Progenitor cell of endocrine pancreas (in vitro differentiated cells): Measurements from ENCODE around the gene ZNF563. TPM values are rescaled to one million over a fixed set of nuclear protein-coding genes. Genes with fewer than 3 reads are reported as not detected.
A peak's percentile ranks its signal among the peaks of the same experiment; 100 is the strongest.

ENCODE experiments used
- DNase-seq: peaks from one replicate; pipeline ENCODE4 v3.0.0; 2021; ENCODE audit warnings: low spot score; ENCODE audit not compliant: unreplicated experiment
- H3K27ac Mint-ChIP-seq: 2 replicates; pipeline ENCODE4 v1.8.0; 2021; ENCODE audit warnings: mild to moderate bottlenecking, moderate library complexity, mixed read lengths
- H3K27me3 Mint-ChIP-seq: 2 replicates; pipeline ENCODE4 v1.8.0; 2021; ENCODE audit warnings: mixed read lengths
- H3K36me3 Mint-ChIP-seq: 2 replicates; pipeline ENCODE4 v1.8.0; 2022; ENCODE audit warnings: mixed read lengths; ENCODE audit not compliant: insufficient read depth
- H3K4me1 Mint-ChIP-seq: 2 replicates; pipeline ENCODE4 v1.8.0; 2021; ENCODE audit warnings: low read depth, mixed read lengths
- H3K4me3 Mint-ChIP-seq: 2 replicates; pipeline ENCODE4 v1.8.0; 2021; ENCODE audit warnings: low read depth, mild to moderate bottlenecking, moderate library complexity, mixed read lengths
- H3K9me3 Mint-ChIP-seq: 2 replicates; pipeline ENCODE4 v1.8.0; 2021; ENCODE audit warnings: low read depth, mixed read lengths
- total RNA-seq: library from RNA; stranded (reverse); gene quantifications from 2 replicates; pipeline ENCODE4 v1.2.1, GENCODE V29; 2021
- TF ChIP-seq, protein P1 (sequence below): fragments of 200-600 bp; sonication (generic); IDR thresholded peaks from one replicate; pipeline ENCODE4 v1.5.0; 2021; ENCODE audit warnings: antibody characterized with exemption, mild to moderate bottlenecking; ENCODE audit not compliant: unreplicated experiment

Gene ZNF563
- total RNA-seq, 1 donor from 2014 or later: 2.0 TPM

GRCh38 chr19:12350185-12350889 lies 16.9 kb upstream of the ZNF563 start:
- peaks cover 62% of the 10 kb centered on the region for H3K9me3 Mint-ChIP-seq
- H3K27me3 Mint-ChIP-seq: no peaks in the 10 kb centered on the region
- H3K27ac Mint-ChIP-seq: no peak overlapping the region
- no peaks in the 10 kb centered on the region for H3K4me1 Mint-ChIP-seq
- DNase-seq: no peak
- peaks cover 65% of the 10 kb centered on the region for H3K36me3 Mint-ChIP-seq
- H3K4me3 Mint-ChIP-seq: no peak overlapping the region
- TF ChIP-seq, protein P1, sequence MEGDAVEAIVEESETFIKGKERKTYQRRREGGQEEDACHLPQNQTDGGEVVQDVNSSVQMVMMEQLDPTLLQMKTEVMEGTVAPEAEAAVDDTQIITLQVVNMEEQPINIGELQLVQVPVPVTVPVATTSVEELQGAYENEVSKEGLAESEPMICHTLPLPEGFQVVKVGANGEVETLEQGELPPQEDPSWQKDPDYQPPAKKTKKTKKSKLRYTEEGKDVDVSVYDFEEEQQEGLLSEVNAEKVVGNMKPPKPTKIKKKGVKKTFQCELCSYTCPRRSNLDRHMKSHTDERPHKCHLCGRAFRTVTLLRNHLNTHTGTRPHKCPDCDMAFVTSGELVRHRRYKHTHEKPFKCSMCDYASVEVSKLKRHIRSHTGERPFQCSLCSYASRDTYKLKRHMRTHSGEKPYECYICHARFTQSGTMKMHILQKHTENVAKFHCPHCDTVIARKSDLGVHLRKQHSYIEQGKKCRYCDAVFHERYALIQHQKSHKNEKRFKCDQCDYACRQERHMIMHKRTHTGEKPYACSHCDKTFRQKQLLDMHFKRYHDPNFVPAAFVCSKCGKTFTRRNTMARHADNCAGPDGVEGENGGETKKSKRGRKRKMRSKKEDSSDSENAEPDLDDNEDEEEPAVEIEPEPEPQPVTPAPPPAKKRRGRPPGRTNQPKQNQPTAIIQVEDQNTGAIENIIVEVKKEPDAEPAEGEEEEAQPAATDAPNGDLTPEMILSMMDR: no peak

GRCh38 chr19:12346896-12347295 lies 13.5 kb upstream of the ZNF563 start:
- no peak for DNase-seq
- peaks cover 55% of the 10 kb centered on the region for H3K36me3 Mint-ChIP-seq
- TF ChIP-seq, protein P1: no peak
- H3K27ac Mint-ChIP-seq: no peak overlapping the region
- no peak overlapping the region for H3K4me3 Mint-ChIP-seq
- H3K27me3 Mint-ChIP-seq: no peaks in the 10 kb centered on the region
- H3K4me1 Mint-ChIP-seq: no peaks in the 10 kb centered on the region
- H3K9me3 Mint-ChIP-seq: peaks cover 51% of the 10 kb centered on the region

GRCh38 chr19:12345197-12345596 lies 11.8 kb upstream of the ZNF563 start:
- peaks cover 49% of the 10 kb centered on the region for H3K9me3 Mint-ChIP-seq
- H3K36me3 Mint-ChIP-seq: peaks cover 44% of the 10 kb centered on the region
- no peaks in the 10 kb centered on the region for H3K27me3 Mint-ChIP-seq

GRCh38 chr19:12331211-12331941 lies 2.1 kb downstream of the ZNF563 start:
- DNase-seq: no peak
- Mint-ChIP-seq H3K4me3 (peak overlapping the region; percentile 58), H3K9me3 (no peaks in the 10 kb centered on the region), H3K27ac (no peak overlapping the region), H3K4me1 (peaks cover 26% of the 10 kb centered on the region), H3K36me3 (no peaks in the 10 kb centered on the region), H3K27me3 (no peaks in the 10 kb centered on the region)
- TF ChIP-seq, protein P1: no peak

More at GRCh38 chr19:12345197-12345596, 11.8 kb upstream of the ZNF563 start:
- TF ChIP-seq, protein P1: no peak
- no peak for DNase-seq
- H3K27ac Mint-ChIP-seq: no peak overlapping the region
- no peak overlapping the region for H3K4me3 Mint-ChIP-seq
- H3K4me1 Mint-ChIP-seq: no peaks in the 10 kb centered on the region

DNA sequence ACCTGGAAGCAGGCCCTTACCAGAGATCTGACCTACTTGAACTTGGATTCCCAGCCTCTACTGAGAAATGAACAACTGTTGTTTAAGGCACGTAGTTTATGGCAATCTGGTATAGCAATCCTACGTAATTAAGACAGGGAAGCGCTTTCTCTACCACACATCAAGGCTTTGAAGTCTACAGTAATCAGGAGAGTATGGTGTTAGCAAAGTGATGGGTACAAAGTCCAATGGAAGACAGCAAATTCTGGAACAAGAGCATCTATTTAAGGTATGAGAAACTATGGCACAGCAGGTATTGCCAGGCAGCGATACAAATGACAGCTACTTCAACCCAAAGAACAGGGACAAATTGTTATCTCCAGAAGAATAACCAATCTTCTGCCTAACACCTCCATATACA lies 3.1 kb downstream of the ZNF563 start:
- Mint-ChIP-seq H3K4me3 (no peak overlapping the region), H3K4me1 (peaks cover 30% of the 10 kb centered on the region), H3K9me3 (no peaks in the 10 kb centered on the region), H3K27ac (no peak overlapping the region), H3K36me3 (no peaks in the 10 kb centered on the region), H3K27me3 (no peaks in the 10 kb centered on the region)
- TF ChIP-seq, protein P1: no peak
- DNase-seq: no peak
